ENCODE data around the gene NFIC.

DNA sequence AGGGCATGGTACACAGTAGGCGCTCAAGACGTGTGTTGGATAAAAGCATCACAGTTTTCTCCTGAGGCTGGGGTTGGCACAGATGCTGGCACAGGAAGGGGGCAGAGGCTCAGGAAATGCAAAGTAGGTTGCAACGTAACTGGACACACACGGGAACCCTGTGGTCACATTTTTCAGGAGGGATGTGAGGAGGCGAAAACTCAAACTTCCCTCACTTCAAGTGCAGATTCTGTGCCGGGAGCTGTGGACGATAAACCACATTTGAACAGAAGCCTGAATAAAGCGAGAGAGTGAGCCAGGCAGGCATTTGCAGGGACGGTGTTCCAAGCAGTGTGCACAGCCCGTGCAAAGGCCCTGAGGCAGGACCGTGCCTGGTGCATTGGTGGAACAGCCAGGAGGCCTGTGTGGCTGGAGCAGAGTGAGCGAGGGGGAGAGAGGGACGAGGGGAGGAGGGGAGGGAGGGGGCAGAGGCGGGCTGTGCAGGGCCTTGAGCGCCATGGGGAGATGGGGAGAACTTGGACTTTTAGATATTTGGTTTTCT lies 40.3 kb downstream of the NFIC start:
- TF ChIP-seq, protein P1, sequence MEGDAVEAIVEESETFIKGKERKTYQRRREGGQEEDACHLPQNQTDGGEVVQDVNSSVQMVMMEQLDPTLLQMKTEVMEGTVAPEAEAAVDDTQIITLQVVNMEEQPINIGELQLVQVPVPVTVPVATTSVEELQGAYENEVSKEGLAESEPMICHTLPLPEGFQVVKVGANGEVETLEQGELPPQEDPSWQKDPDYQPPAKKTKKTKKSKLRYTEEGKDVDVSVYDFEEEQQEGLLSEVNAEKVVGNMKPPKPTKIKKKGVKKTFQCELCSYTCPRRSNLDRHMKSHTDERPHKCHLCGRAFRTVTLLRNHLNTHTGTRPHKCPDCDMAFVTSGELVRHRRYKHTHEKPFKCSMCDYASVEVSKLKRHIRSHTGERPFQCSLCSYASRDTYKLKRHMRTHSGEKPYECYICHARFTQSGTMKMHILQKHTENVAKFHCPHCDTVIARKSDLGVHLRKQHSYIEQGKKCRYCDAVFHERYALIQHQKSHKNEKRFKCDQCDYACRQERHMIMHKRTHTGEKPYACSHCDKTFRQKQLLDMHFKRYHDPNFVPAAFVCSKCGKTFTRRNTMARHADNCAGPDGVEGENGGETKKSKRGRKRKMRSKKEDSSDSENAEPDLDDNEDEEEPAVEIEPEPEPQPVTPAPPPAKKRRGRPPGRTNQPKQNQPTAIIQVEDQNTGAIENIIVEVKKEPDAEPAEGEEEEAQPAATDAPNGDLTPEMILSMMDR (IDR thresholded peaks at IDR 0.05) = no peak
- TF ChIP-seq EZH2phosphoT487 (IDR thresholded peaks at IDR 0.05; ENCODE audit: borderline replicate concordance, low read depth) (no peak), ELF1 (IDR thresholded peaks at IDR 0.05) (no peak), POLR2AphosphoS5 (IDR thresholded peaks at IDR 0.05; ENCODE audit: low read depth, low read length) (no peak), RCOR1 (IDR thresholded peaks at IDR 0.05; ENCODE audit: low read length) (no peak), RFX5 (IDR thresholded peaks at IDR 0.05; ENCODE audit: low read length) (no peak), JUND (IDR thresholded peaks at IDR 0.05) (no peak), TEAD4 (IDR thresholded peaks at IDR 0.05; ENCODE audit: borderline replicate concordance, insufficient read depth) (no peak)
- TF ChIP-seq, protein P2, sequence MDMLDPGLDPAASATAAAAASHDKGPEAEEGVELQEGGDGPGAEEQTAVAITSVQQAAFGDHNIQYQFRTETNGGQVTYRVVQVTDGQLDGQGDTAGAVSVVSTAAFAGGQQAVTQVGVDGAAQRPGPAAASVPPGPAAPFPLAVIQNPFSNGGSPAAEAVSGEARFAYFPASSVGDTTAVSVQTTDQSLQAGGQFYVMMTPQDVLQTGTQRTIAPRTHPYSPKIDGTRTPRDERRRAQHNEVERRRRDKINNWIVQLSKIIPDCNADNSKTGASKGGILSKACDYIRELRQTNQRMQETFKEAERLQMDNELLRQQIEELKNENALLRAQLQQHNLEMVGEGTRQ (IDR thresholded peaks at IDR 0.05; ENCODE audit: borderline replicate concordance, low read depth, low read length) = no peak
- TF ChIP-seq, protein P3, sequence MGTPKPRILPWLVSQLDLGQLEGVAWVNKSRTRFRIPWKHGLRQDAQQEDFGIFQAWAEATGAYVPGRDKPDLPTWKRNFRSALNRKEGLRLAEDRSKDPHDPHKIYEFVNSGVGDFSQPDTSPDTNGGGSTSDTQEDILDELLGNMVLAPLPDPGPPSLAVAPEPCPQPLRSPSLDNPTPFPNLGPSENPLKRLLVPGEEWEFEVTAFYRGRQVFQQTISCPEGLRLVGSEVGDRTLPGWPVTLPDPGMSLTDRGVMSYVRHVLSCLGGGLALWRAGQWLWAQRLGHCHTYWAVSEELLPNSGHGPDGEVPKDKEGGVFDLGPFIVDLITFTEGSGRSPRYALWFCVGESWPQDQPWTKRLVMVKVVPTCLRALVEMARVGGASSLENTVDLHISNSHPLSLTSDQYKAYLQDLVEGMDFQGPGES (IDR thresholded peaks at IDR 0.05; ENCODE audit: low read depth, low read length) = no peak
- TF ChIP-seq, protein P4, sequence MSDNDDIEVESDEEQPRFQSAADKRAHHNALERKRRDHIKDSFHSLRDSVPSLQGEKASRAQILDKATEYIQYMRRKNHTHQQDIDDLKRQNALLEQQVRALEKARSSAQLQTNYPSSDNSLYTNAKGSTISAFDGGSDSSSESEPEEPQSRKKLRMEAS (IDR thresholded peaks at IDR 0.05; ENCODE audit: low read depth) = no peak
- TF ChIP-seq, protein P5, sequence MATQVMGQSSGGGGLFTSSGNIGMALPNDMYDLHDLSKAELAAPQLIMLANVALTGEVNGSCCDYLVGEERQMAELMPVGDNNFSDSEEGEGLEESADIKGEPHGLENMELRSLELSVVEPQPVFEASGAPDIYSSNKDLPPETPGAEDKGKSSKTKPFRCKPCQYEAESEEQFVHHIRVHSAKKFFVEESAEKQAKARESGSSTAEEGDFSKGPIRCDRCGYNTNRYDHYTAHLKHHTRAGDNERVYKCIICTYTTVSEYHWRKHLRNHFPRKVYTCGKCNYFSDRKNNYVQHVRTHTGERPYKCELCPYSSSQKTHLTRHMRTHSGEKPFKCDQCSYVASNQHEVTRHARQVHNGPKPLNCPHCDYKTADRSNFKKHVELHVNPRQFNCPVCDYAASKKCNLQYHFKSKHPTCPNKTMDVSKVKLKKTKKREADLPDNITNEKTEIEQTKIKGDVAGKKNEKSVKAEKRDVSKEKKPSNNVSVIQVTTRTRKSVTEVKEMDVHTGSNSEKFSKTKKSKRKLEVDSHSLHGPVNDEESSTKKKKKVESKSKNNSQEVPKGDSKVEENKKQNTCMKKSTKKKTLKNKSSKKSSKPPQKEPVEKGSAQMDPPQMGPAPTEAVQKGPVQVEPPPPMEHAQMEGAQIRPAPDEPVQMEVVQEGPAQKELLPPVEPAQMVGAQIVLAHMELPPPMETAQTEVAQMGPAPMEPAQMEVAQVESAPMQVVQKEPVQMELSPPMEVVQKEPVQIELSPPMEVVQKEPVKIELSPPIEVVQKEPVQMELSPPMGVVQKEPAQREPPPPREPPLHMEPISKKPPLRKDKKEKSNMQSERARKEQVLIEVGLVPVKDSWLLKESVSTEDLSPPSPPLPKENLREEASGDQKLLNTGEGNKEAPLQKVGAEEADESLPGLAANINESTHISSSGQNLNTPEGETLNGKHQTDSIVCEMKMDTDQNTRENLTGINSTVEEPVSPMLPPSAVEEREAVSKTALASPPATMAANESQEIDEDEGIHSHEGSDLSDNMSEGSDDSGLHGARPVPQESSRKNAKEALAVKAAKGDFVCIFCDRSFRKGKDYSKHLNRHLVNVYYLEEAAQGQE (IDR thresholded peaks at IDR 0.05; ENCODE audit: low read depth, low read length) = no peak

All from SK-N-SH (cell line).